K562 (cell line): Measurements from ENCODE around the gene SCRG1. TPM values are rescaled to one million over a fixed set of nuclear protein-coding genes. Genes with fewer than 3 reads are reported as not detected.

Experiments
- CREM ChIP-seq: IDR thresholded peaks from 2 replicates; pipeline ENCODE4 v1.6.1; 2014; ENCODE audit warnings: antibody characterized with exemption, low read depth
- ETV5 ChIP-seq: sonication (generic); formaldehyde crosslinking; IDR thresholded peaks from 2 replicates; pipeline ENCODE4 v1.4.0; 2020; ENCODE audit warnings: low read depth, mild to moderate bottlenecking, missing genetic modification reagents
- HDAC2 ChIP-seq: fragments of 450-650 bp; IDR thresholded peaks from 2 replicates; pipeline ENCODE4 v1.6.1; 2016; ENCODE audit warnings: mild to moderate bottlenecking
- HDAC3 ChIP-seq: fragments of 450-650 bp; IDR thresholded peaks from 2 replicates; pipeline ENCODE4 v1.6.1; 2018; ENCODE audit warnings: borderline replicate concordance, mild to moderate bottlenecking, moderate library complexity; ENCODE audit not compliant: partially characterized antibody
- HMGN3 ChIP-seq: IDR thresholded peaks from 2 replicates; pipeline ENCODE4 v1.6.1; 2011; ENCODE audit warnings: borderline replicate concordance, low read depth, mild to moderate bottlenecking, mixed read lengths, low read length; ENCODE audit not compliant: insufficient read length; ENCODE audit errors: extremely low read depth
- HMGXB4 ChIP-seq: sonication (generic); formaldehyde crosslinking; IDR thresholded peaks from 2 replicates; pipeline ENCODE4 v1.8.1; 2023; ENCODE audit warnings: mild to moderate bottlenecking, missing genetic modification reagents
- HNRNPK ChIP-seq: fragments of 200-400 bp; formaldehyde crosslinking; IDR thresholded peaks from one replicate; pipeline ENCODE4 v1.6.1; 2018; ENCODE audit warnings: mild to moderate bottlenecking, low read depth, low read length; ENCODE audit not compliant: poor library complexity, severe bottlenecking
- KLF1 ChIP-seq: fragments of 450-650 bp; IDR thresholded peaks from 2 replicates; pipeline ENCODE4 v1.6.1; 2016; ENCODE audit warnings: missing genetic modification characterization, missing compliant biosample characterization
- MBD2 ChIP-seq: sonication (generic); IDR thresholded peaks from 2 replicates; pipeline ENCODE4 v1.6.1; 2016; ENCODE audit warnings: low read depth, borderline replicate concordance
- NEUROD1 ChIP-seq: fragments of 150-350 bp; IDR thresholded peaks from 2 replicates; pipeline ENCODE4 v1.6.1; 2014; ENCODE audit warnings: borderline replicate concordance, low read length, low read depth; ENCODE audit not compliant: partially characterized antibody
- PKNOX1 ChIP-seq: fragments of 450-650 bp; IDR thresholded peaks from 2 replicates; pipeline ENCODE4 v1.6.1; 2016
- PREB ChIP-seq: sonication (generic); formaldehyde crosslinking; IDR thresholded peaks from 2 replicates; pipeline ENCODE4 v1.8.1; 2023; ENCODE audit warnings: mild to moderate bottlenecking, missing genetic modification reagents
- RFX1 ChIP-seq: fragments of 450-650 bp; IDR thresholded peaks from 2 replicates; pipeline ENCODE4 v1.6.1; 2016; ENCODE audit warnings: mild to moderate bottlenecking, moderate library complexity
- SNIP1 ChIP-seq: fragments of 450-650 bp; IDR thresholded peaks from 2 replicates; pipeline ENCODE4 v1.7.1; 2017; ENCODE audit warnings: low read depth, mild to moderate bottlenecking
- SP2 ChIP-seq: IDR thresholded peaks from 2 replicates; pipeline ENCODE4 v1.6.1; 2011; ENCODE audit warnings: mild to moderate bottlenecking, low read depth, low read length, moderate library complexity; ENCODE audit not compliant: poor library complexity, severe bottlenecking; ENCODE audit errors: extremely low read depth
- SRSF9 ChIP-seq: fragments of 200-400 bp; formaldehyde crosslinking; IDR thresholded peaks from 2 replicates; pipeline ENCODE4 v1.6.1; 2017; ENCODE audit warnings: low read depth, low read length, borderline replicate concordance
- ZNF324 ChIP-seq: fragments of 250-450 bp; sonication (Bioruptor Pico); IDR thresholded peaks from 2 replicates; pipeline ENCODE4 v1.4.0; 2020; ENCODE audit warnings: mild to moderate bottlenecking
- ZNF561 ChIP-seq: fragments of 450-650 bp; formaldehyde crosslinking; conservative IDR thresholded peaks from 2 replicates; pipeline ENCODE4 v1.4.0; 2020; ENCODE audit warnings: mild to moderate bottlenecking, moderate library complexity
- polyA plus RNA-seq, 8 experiments: library from polyadenylated mRNA; depleted of rRNA in 4 of 8; stranded (reverse) in 5 of 8; unstranded in 3 of 8; fragments of >200 nt; fragmentation: Nextera tagmentation in 2 of 8; fragmentation: Illumina TruSeq in 1 of 8; extraction: Ambion mirVana in 2 of 8; extraction: Trizol in 1 of 8; gene quantifications; 2 replicates each; pipeline versions ENCODE4 v1.2.1 to v1.2.3, GENCODE V29; 2011 to 2014; ENCODE audit warnings: inconsistent platforms in 1 of 8, missing spikeins in 1 of 8
- total RNA-seq, 7 experiments: library from RNA; depleted of rRNA in 6 of 7; stranded (reverse); fragments of >200 nt in 6 of 7; fragmentation: Illumina TruSeq in 2 of 7; extraction: Trizol in 2 of 7; gene quantifications; 2 replicates each; pipeline versions ENCODE4 v1.2.1 to v1.2.3, GENCODE V29; 2011 to 2021; ENCODE audit warnings: low replicate concordance in 1 of 7
- TF ChIP-seq, protein P1 (sequence below): sonication (generic); formaldehyde crosslinking; IDR thresholded peaks from 2 replicates; pipeline ENCODE4 v1.8.1; 2022; ENCODE audit warnings: missing genetic modification reagents
- TF ChIP-seq, protein P2 (sequence below): IDR thresholded peaks from 2 replicates; pipeline ENCODE4 v1.6.1; 2011; ENCODE audit warnings: borderline replicate concordance, low read depth, mild to moderate bottlenecking, moderate library complexity, low read length; ENCODE audit not compliant: insufficient read depth, poor library complexity, severe bottlenecking

SCRG1 gene
- total and polyA plus RNA-seq, 9 of the 15 experiments (the other 6 are each of a cell fraction or from before 2014, with no cell fraction given) = 0.01 TPM; not detected in 7

DNA sequence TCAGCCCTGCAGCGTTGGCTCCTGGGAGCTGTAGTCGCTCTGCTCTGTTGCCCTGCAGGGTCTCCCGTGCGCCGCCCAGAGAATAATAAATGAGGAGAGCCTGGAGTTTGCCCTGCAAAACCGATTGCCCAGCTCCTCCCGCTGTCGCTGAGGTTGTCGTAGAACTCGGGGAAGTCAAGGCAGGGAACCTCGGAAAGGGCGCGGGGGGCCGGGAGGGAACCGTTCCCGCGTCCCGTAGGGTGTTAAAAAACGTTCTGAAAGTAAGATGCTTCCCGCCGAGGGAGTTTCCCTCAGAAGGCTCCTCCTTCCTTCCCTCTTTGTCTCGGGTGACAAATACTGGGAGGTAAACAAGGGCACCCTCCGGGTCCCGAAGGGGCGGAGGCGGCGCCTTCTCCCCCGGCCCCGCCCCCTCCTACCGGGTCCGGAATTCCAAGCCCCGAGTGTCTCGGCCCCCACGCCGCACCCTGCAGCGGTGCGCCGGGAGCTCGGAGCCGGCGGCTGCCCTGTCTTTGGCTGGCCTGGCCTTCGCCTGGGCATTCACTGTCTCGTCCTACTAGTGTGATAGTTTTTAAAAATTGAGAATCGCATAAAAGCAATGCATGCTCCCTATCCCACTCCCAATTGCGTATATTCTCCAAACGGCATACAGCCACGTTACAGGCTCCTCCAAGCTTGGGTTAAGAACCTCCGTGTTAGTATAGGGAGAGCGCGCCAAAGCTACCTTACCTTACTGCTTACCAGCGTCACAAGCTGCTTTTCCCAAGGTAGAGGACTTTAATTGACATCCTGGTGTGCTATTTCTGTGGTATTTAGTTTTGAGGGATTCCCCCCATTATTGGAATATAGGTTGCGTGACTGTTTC is 63.8 kb downstream of the SCRG1 start (continued):
- TF ChIP-seq, protein P1, sequence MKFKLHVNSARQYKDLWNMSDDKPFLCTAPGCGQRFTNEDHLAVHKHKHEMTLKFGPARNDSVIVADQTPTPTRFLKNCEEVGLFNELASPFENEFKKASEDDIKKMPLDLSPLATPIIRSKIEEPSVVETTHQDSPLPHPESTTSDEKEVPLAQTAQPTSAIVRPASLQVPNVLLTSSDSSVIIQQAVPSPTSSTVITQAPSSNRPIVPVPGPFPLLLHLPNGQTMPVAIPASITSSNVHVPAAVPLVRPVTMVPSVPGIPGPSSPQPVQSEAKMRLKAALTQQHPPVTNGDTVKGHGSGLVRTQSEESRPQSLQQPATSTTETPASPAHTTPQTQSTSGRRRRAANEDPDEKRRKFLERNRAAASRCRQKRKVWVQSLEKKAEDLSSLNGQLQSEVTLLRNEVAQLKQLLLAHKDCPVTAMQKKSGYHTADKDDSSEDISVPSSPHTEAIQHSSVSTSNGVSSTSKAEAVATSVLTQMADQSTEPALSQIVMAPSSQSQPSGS = no peak
- TF ChIP-seq NEUROD1 = no peak
- no peak for TF ChIP-seq SRSF9
- no peak for TF ChIP-seq SP2
- no peak for TF ChIP-seq HDAC3
- TF ChIP-seq ZNF324 (CRISPR knock-in tag) = no peak
- no peak for TF ChIP-seq SNIP1
- TF ChIP-seq PREB (CRISPR knock-in tag) = no peak
- no peak for TF ChIP-seq KLF1 (tag)
- no peak for TF ChIP-seq ZNF561 (CRISPR knock-in tag)
- TF ChIP-seq, protein P2, sequence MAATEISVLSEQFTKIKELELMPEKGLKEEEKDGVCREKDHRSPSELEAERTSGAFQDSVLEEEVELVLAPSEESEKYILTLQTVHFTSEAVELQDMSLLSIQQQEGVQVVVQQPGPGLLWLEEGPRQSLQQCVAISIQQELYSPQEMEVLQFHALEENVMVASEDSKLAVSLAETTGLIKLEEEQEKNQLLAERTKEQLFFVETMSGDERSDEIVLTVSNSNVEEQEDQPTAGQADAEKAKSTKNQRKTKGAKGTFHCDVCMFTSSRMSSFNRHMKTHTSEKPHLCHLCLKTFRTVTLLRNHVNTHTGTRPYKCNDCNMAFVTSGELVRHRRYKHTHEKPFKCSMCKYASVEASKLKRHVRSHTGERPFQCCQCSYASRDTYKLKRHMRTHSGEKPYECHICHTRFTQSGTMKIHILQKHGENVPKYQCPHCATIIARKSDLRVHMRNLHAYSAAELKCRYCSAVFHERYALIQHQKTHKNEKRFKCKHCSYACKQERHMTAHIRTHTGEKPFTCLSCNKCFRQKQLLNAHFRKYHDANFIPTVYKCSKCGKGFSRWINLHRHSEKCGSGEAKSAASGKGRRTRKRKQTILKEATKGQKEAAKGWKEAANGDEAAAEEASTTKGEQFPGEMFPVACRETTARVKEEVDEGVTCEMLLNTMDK = no peak
- peak; percentile 53; the same call in 1 of the 2 replicates for TF ChIP-seq MBD2
- TF ChIP-seq HMGXB4 = no peak
- TF ChIP-seq CREM = peak; percentile 32; the same call in 1 of the 2 replicates
- TF ChIP-seq HNRNPK = no peak
- TF ChIP-seq RFX1 = no peak
- TF ChIP-seq HMGN3 = peak; percentile 91
- TF ChIP-seq PKNOX1 = no peak
- no peak for TF ChIP-seq HDAC2
- 0 out of 2 replicates have a peak, but pooled peaks have one; percentile 42 for TF ChIP-seq ETV5 (CRISPR knock-in tag)
